ENCODE data around the gene SRSF10. TPM values are rescaled to one million over a fixed set of nuclear protein-coding genes. Genes with fewer than 3 reads are reported as not detected.

SRSF10 gene
- total and polyA plus RNA-seq, 3 donors from 2014 or later, result 113 to 141 (median 124) TPM

DNA sequence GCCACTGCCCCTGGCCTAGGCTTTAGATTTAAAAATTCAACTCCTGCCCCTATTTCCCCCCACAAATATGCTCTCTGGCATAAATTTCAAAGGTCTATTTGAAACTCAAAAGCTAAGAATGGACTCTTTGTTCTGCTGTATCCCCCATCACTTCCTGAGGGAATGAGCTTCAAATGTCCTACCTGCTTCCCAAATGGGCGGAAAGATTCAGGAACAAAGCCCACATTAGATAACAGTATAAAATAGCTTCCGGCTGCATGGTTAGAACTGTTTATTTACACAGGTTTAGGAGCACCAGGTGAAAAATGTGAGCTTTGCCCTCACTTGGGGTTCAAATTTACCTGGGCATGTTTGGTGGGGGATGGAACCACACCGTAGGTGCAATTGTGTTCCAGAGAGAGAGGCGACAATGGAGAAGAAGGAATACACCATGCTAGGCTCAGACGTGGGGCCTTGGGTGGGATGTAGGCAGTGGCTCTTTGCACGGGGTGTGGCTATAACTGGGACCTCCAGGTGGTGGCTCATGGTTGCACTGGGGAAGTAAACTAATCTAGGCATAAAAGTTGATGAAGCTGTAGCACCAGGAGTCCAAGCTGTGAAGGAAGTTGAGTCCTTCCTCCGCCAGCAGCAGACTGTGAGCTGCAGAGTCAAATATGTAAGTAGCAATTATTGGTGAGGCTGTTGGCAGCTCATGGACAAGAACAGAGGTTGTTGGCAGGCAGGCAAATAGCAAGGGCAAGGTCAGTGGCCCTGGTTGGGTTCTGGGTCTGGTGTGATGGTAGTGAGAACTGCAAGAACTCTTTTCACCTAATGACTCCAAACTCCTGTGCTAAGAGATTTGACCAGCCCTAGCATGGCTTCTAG is 41.5 kb upstream of the SRSF10 start:
- Histone ChIP-seq H3K9me3 (no peaks in the 10 kb centered on the region), H3K27me3 (no peaks in the 10 kb centered on the region), H3K36me3 (ENCODE audit: low read depth, missing control alignments) (no peaks in the 10 kb centered on the region), H3K27ac (peak overlapping the region in 1 of 2 donors; percentile 90), H3K4me3 (no peak overlapping the region), H3K4me1 (peaks cover 41% of the 10 kb centered on the region)
- DNase-seq, result peak; percentile 60
- TF ChIP-seq POLR2A (IDR thresholded peaks at IDR 0.05), result no peak
- TF ChIP-seq, protein P1, sequence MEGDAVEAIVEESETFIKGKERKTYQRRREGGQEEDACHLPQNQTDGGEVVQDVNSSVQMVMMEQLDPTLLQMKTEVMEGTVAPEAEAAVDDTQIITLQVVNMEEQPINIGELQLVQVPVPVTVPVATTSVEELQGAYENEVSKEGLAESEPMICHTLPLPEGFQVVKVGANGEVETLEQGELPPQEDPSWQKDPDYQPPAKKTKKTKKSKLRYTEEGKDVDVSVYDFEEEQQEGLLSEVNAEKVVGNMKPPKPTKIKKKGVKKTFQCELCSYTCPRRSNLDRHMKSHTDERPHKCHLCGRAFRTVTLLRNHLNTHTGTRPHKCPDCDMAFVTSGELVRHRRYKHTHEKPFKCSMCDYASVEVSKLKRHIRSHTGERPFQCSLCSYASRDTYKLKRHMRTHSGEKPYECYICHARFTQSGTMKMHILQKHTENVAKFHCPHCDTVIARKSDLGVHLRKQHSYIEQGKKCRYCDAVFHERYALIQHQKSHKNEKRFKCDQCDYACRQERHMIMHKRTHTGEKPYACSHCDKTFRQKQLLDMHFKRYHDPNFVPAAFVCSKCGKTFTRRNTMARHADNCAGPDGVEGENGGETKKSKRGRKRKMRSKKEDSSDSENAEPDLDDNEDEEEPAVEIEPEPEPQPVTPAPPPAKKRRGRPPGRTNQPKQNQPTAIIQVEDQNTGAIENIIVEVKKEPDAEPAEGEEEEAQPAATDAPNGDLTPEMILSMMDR (IDR thresholded peaks at IDR 0.05), result no peak
- intact Hi-C loops (cut with DNase I; ENCODE audit: low total_unique reads), result loop anchor here (10.0 kb wide), 1 partner anchor 47 kb away; no protein-coding TSS in a partner anchor
- 75 to 85% methylated on average over 7 of the region's 7 CpGs for WGBS, 2 donors

DNA sequence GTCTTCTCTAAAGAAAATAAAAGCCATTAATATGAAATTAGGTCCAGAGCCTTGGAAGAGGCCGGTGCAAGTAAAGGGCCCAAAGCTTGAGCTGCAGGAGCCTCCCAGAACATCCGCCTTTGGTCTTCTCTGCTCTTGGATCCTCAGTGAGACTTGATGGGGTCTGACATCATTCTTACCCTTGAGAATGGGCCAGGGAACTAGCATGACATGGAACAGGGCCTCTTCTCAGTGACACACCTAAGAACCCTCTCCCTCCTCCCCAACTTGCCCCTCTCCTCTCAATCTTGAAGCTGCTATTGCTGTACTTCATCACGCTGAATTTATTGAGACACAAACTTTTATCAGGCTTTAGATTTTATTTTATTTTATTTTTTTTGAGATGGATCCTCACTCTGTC is 40.3 kb upstream of the SRSF10 start:
- Histone ChIP-seq H3K27me3 (no peaks in the 10 kb centered on the region), H3K36me3 (ENCODE audit: low read depth, missing control alignments) (no peaks in the 10 kb centered on the region), H3K9me3 (no peaks in the 10 kb centered on the region), H3K4me3 (no peak overlapping the region), H3K27ac (peak overlapping the region; percentile 83 to 90), H3K4me1 (peaks cover 49% of the 10 kb centered on the region)
- no peak for DNase-seq
- 77 to 83% methylated on average over 3 of the region's 3 CpGs for WGBS, 2 donors
- TF ChIP-seq, protein P1 (IDR thresholded peaks at IDR 0.05), result no peak
- no peak for TF ChIP-seq POLR2A (IDR thresholded peaks at IDR 0.05)
- intact Hi-C loops (cut with DNase I; ENCODE audit: low total_unique reads), result loop anchor here (10.0 kb wide), 1 partner anchor 46 kb away; no protein-coding TSS in a partner anchor

DNA sequence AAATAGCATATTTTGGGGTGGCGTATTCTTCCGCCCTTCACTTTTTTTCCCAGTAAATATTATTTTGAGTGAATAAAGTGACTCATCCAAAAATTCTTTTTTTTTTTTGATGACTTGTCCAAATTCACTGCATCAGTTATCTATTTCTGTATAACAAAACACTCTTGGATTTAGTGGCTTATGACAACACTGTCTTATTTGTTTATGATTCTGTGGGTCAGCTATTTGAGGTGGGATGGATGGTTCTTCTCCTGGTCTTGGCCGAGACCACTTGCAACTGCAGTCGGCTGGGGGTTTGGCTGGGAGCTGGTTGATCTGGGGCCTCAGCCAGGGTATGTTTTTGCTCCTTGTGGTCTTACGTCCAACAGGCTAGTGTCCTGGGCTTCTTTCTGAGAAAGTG is 39.9 kb upstream of the SRSF10 start:
- H3K27ac ChIP-seq, result peak overlapping the region; percentile 83 to 90
- WGBS, 2 donors, result 62 to 68% methylated on average over 5 of the region's 5 CpGs
- intact Hi-C loops (cut with DNase I; ENCODE audit: low total_unique reads), result loop anchor here (10.0 kb wide), 1 partner anchor 45 kb away; no protein-coding TSS in a partner anchor
- no peaks in the 10 kb centered on the region for H3K27me3 ChIP-seq
- H3K9me3 ChIP-seq, result no peaks in the 10 kb centered on the region
- peaks cover 49% of the 10 kb centered on the region for H3K4me1 ChIP-seq
- no peak overlapping the region for H3K4me3 ChIP-seq
- TF ChIP-seq POLR2A (IDR thresholded peaks at IDR 0.05), result no peak
- TF ChIP-seq, protein P1 (IDR thresholded peaks at IDR 0.05), result no peak
- DNase-seq, result peak; percentile 65
- H3K36me3 ChIP-seq (ENCODE audit: low read depth, missing control alignments), result no peaks in the 10 kb centered on the region

DNA sequence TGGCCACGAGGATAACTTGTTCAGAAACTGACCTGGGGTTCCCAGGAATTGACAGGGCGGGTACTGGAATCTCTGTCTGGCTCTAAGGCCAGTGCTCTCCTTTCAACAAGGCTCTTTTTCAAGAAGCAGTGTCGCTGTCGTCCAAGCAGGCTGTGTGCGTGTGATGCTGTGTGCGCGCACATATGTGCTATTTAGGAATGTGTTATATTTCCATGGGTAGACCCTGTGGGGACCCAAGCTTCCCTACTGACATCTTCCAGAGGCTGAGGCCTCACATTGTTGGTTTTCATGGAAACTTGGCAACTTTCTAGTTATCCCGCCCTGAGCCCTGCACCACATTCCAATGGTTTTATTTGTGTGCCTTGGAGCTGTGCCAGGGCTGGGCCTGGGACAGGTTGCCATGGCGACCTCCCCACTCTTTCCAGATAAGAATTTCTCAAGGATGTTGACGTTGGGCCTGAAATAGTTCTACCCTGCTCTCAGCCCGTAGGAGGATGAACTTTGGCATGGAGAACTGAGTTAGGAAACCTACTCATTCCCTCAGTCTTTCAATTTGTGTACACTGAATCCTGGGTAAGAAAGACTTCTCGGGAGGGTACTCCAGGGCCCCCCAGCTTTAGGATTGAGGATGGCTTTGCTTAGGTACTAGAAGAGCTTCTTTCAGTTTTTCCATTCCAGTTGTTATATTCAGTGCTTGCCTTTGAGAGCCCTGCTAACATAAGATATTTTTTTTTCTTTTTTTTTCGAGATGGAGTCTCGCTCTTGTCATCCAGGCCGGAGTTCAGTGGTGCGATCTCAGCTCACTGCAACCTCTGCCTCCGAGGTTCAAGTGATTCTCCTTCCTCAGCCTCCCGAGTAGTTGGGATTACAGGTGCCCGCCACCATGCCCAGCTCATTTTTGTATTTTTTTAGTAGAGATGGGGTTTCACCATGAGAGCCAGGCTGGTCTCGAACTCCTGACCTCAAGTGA is 38.8 kb upstream of the SRSF10 start:
- H3K27me3 ChIP-seq, result no peaks in the 10 kb centered on the region
- no peak for TF ChIP-seq POLR2A (IDR thresholded peaks at IDR 0.05)
- TF ChIP-seq, protein P1 (IDR thresholded peaks at IDR 0.05), result no peak
- peaks cover 49% of the 10 kb centered on the region for H3K4me1 ChIP-seq
- peak overlapping the region; percentile 83 to 90 for H3K27ac ChIP-seq
- intact Hi-C loops (cut with DNase I; ENCODE audit: low total_unique reads), result no loop called here
- H3K4me3 ChIP-seq, result no peak overlapping the region
- H3K36me3 ChIP-seq (ENCODE audit: low read depth, missing control alignments), result no peaks in the 10 kb centered on the region
- WGBS, 2 donors, result 31 to 38% methylated on average over 20 of the region's 20 CpGs
- no peaks in the 10 kb centered on the region for H3K9me3 ChIP-seq
- DNase-seq, result peak; percentile 98
